ENCODE measurements around the gene MKNK1.

MKNK1 gene

DNA sequence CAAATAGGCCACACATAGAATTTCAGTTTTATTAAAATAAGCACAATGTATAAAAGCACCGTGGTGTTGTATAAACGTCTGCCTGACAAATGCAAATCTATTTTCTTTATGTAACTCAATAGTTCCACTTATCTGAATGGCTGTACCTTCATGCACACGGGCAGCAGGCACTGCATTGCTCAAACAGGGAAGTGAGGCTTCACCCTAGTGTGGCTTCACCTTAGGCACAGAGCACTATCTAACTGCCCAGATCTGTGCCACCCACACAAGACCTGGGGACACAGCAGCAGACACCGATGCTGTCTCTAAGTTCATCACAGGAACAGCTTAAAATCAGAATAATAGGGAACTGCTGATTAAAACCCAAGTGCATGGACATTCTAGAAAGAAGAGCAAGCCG is 46.7 kb downstream of the MKNK1 start:
- DNase-seq: no peak

DNA sequence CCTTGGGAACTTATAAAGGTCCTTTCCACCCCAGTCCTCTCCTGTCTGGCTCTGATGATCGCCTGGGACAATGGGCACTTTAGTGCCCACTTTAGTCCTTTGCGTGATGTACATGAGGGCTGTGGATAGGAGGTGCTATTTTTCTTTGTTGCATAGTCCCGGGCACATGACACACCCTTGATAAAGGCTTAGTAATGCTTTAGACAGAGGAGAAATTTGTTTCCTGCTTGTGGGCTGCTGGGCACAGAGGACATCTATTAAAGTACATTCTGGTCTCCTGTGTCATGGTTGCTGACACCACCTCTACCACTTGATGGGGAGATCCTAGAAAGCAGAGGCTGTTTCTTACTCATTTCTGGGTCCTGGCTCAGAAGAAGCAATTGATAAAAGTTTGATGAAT is 47.2 kb downstream of the MKNK1 start:
- DNase-seq: no peak

DNA sequence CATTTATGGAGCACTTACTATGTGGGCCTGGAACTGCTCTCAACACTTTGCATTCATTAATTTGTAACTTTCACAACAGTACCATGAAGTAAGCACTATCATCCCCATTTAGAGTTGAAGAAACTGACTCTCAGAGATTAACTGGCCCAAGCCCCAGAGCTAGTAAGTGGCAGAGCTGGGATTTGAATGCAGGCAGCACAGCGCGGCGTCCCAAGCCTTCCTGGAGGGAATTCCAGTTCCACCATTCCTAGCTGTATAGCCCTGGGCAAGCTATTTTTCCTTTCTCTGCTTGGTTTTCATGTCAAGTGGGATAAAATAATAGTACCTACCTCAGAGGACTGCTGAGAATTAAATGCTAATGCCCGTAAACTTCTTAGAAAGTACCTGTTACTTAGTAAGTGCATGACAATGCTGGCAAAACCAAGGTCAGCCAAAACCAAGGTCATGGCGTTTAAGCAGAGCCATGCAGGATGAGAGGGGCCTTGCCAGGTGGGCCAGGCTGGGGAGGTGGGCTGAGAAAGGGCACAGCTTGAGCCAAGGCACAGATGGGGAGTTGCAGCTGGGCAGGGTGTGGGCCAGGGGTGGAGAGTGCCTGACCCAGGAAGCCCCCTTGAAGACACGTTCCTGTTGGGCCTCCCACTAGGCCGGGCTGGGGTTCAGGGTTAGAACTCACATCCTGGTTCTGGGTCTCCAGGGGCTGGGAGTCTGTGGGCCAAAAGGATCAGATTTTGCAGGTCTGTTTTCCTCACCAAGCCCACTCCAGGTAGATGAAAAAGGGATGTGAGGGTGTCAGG is 48.0 kb downstream of the MKNK1 start:
- DNase-seq: no peak

DNA sequence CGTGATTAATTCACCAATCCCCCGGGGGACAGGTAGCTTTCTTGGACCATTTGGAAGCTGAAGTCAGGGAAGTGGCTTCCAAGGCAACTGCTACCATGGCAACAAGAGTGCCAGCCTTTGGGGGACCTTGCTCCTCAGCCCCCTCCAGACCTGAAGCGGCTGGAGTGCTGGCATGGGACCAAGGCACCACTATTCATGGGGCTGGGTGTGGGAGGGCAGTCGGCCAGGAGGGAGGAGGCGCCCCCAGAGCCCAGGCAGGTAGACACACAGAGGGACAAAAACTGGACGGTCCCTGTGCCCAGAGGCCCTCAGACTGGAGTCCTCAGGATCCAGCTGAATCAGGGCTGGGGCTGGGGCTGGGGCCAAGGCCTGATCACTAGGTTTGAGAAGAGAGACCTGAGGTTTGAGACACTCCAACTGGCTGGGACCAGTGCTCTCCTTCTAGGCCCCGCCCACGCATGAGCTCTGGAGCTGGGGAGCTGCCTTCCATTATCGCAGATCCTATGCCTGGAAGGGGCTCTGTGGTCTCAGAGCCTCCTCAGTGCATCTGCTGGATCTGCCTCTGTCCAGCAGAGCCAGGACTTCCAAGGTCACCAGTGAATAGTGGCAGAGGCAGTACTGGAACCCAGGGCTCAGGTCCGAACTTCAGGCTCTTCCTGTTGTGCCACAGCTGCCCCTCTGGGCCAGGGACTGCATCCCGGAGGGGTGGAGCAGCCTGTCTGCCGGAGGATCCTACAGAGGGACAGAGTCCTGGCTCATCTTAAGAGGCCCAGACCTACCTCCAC is 49.3 kb downstream of the MKNK1 start:
- DNase-seq: no peak

DNA sequence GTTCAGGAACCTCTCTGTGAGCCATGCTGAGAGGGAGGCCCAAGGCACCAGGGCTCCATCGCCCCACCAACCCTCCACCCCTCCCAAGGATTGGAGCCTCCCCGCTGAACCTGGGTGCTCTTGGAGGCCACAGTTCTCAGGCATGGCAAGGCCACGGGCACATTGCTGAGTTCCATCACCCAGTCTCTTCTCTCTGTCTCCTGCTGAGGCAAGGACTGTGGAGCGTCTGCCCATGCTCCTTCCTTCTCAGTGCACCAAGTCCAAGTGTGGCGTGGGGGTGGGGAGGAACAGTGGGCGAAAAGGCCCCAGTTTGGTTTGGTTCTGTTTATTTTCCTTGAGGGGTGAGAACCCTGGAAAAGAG is 49.9 kb downstream of the MKNK1 start:
- DNase-seq: no peak

DNA sequence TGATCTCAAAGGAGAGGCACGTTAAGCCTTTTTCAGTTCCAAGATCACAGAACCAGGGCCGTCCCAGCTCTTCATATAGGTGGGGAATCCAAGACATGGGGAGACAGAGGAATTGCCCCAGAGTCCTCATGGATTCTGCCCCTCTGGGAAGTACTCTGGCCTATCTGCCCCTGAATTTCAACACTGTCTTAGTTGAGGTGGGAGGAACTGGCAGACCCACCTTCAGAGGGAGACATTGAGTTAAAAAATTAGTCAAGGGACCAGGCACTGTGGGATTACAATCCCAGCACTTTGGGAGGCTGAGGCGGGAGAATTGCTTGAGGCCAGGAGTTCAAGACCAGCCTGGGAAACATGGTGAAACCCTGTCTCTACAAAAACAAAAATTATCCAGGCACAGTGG is 50.6 kb downstream of the MKNK1 start:
- no peak for DNase-seq

DNA sequence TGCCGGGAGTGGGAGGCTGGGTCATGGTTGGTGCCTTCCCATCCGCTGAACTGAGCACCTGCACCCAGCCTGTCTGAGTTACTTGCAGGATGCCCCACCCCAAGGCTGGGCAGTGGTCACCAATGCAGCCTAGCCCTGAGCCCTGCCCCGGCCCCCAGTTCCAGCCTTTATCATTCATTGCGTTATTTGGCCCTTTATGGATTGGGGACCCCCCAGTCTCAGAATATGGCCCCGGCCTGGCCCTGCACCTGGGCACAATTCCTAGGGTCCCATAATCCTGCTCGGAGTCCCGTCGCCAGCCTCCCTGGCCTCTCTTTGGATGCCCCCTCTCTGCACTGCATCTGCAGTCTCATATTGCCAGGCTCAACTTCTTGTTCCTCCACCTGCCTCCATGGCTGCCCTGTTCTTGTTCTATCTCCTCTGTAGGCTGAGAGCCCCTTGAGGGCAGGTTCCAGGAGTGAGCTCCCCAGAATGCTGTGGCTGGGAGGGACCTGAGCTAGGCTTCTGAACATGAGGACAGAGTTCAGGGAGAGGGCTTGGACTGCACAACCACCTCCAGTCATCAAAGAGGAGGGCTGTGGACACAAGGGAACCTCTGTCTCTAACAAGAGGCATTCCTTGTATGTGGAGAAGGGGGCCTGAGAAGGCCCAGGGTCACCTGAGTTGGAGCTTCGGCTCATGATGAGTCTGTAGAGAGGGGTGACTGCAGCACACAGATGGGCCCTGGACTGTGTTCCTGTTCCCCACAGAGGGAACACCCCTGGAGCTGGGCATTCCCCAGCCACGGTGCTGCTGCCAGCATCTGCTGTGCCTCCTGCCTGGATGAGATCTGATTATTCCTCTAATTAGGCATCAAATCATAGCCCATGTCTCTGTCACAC is 51.5 kb downstream of the MKNK1 start:
- DNase-seq: no peak

DNA sequence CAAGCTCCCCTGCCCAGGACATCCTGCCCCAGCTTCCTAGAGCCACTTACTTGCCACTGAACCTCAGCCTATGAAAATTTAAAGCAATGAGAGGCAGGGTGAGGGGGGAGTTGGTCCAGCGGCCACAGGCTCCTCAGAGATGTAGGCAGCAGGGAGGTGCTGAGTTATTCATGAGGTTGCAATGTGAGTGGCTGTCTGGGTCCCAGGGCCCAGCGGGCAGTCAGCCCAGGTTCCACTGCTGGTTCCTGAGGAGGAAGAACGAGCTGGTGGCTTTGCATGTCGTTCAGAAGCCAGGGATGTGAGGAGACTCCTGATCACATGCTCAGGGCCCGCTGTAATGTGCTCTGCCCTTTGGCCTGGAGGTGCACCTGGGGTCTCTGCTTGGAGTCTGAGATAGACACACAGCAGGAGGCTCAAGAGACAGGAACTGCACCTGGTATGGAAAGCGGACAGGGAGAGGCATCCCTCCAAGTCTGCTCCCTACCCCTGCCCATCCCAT is 52.4 kb downstream of the MKNK1 start, which contains the start of gene KNCN:
TSS of gene KNCN (minus strand) at position 51 of the 499 bp plus-strand sequence. CDS start 432 bp downstream, outside the sequence.
- no peak for DNase-seq

DNA sequence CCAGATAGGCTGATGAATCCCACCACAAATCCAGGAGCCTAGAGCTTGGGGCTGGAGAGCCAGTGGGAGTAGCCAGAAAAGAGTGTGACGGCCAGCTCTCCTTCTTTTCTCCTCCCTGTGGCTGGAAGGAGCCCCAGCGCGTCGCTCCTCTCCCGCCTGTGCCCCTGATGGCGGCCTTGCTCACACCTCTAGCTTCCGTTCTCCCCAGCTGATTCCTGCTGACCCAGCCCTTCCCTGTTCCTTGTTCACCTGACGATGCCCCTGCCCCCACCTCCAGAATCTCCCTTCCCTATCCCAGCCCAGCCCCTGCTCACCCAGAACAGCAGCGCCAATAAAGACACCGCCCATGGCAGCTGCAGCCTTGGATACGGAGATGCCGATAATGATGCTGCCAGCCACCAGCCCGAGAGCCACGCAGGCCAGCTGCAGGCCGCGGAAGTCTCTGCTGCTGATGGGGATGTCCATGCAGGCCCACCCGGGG is 53.3 kb downstream of the MKNK1 start:
- no peak for DNase-seq

DNA sequence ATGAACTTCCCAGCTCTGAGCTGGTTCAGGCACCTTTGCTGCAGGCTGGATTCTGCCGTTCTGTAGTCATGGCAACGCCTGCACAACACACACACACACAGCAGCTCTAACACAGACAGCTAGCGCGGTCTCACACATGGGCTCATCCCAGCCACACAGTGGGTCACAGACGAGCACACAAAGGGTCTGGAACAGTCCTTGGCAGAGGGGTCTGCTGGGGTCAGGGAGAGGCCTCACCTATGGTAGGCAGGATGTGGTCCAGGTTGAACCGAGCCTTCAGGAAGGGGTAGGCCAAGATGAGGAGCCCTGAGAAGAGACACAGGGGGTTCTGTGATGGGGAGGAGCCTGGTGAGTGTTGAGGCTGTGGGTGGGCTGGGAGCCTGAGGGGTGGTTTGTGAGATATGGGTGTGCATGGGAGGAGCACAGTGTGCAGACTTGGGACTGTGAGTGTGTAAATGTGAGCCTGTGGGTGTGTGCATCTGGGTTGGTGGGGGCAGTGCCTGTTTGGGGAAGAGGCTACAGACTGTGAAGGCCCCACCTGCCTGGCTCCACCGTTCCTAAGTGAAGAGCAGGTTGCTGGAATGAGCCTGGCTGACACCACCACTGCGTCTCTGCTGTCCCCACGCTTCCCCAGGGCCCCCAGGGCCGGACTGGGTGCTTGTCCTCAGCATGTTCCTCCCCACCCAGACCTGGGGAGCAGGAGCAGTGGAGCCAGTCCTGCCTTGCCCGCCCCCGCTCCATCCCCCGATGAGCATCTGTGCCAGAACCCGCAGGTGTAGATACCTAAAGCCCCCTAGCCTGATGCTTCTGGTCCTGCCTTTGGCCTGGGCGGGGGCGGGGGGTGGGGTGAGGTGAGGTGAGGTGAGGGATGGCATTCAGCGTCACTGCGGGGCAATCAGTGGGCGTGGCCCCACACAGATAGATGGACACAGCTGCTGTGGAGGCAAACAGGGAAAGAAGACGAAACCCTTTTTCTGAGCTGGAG is 54.1 kb downstream of the MKNK1 start:
- DNase-seq: peak; percentile 79

DNA sequence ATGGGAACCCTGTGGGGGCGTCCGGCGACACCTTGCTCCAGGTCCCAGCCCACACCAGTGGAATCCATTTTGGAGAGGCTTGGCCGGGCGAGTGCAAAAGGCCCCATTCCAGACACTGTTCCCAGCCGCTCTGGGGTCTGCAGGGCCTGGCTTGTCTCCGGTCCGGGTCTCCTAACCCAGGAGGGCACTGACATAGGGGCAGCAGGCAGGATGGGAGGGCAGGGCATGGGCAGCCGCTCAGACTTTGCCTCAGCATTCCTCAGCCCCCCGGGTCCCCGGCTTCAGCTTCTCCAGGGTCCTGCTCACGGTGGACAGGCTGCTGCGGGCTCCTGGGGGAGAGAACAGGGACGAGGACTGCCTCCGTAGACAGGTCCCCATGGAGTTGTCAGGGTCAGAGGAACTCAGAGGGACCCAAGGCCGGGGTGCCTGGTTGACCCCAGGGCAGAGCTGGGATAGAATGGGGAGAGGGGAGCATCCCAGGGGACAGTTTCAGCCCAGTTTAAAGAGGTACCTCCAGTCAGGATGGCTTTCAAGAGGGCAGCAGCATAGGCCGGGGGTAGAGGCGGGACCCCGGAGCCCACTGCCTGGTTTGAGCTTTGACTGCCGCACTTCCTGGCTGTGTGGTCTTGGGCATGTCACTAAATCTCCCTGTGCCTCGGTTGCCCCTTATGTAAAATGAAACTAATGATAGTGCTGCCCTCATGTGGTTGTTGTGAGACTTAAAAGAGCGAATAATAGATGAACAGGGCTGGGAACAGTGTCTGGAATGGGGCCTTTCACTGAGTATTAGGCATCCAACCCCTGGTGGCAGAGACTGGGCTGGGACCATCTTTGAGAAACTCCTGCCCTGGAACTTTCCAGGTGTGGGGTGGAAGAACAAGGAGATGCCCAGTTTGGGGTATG is 56.3 kb downstream of the MKNK1 start:
- DNase-seq: peak; percentile 43

DNA sequence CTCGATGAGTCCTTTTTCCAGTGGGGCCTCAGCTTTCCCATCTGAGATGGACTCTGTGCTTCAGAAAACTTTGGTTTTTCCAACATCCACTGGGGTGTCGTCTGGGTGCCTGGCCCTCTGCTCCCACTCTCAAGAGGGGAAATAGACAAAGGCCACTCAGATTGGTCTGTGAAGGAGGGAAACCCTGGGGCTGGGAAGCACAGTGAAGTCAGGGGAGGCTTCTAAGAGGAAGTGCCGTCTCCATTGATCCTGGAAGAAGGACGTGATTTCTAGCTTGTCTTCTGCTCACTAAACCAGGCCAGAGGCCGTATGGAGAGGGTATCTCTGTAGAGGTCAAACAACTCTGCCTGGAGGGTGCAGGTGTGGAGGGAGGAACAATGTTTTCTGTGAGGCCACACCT is 57.9 kb downstream of the MKNK1 start:
- DNase-seq: no peak

DNA sequence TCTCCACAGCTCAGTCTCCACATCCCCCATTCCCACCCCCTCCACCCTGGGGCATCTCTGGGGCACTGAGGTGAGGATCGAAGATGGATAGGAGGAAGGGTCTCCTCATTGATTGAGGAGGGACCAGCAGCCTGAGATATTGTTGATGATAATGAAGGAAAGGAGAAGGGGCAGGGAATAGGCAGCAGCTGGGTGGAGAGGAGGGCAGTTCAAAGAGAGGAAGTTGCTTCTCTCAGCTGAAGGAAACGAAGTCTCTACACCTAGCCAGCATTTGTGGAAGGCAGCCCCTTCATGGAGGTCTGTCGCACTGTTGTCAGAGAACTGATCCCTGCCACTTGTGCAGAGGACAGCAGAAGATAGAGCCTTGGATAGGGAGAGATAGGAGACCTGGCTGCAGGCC is 58.3 kb downstream of the MKNK1 start:
- no peak for DNase-seq

DNA sequence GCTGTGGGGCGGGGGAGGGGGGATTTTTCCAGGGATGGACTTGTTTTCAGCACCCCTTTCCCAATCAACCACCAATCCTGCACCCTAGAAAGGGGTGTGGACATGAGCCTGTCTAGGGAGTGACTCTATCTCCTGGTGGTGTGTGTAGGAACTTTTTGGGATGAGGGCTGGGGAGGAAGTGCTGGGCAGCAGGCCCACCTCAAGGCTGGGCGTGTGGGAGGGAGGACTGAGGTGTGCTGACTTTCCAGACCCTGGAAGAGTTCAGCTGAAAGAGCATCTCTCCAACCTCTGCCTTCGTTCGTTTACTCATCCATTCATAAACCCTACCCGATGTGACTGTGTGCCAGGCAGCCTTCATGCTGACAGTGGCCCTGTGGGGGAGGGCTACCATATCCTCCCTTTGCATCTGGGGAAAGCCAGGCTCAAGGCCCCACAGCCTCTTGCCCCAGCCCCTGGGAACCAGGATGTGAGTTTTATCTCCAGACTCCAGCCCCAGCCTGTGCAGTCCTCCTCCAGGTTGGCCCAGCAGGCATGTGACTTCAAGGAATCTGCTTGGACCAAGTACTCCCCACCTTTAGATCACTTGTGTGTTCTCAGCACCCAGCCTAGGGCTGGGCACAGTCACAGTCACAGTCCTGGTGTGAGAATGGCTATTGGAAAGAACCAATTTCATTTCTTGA is 59.4 kb downstream of the MKNK1 start:
- no peak for DNase-seq

DNA sequence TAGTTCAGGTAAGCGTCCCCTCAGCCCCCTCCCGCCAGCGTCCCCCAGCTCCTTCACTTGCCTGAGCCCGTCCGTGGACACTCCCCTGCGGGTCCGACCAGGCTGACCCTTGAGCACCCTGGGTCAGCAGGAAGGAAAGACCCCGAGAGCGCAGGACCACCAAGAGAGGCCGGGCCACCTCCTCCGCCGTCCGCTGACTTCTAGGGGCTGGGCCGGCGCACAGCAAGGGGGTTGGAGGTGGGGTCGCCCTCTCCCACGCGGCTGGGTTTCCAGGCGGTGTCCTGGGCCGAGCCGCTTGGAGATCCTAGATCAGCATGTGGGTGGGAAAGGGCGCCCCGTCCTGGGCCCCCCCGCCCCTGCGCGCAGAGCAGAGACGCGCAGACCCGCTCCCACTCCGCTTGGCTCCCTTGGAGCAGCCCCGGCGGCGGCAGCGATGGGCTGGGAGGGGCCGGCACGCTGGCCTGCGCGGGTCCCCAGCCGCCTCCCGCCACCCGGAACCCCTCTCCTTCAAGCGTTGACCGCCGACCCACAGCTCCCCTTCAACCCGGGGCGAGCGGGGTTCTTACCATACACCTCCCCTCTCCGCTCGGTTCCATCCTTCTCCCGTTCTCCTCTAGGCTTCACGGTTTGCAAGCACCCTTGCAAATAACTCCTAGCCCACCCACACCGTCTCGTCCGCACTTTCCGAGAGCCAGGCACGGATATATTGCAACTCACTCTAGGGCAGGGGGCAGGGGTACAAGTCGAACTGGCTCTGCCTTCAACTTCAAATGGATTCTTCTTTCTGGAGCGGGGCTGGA is 60.1 kb downstream of the MKNK1 start:
- no peak for DNase-seq

DNA sequence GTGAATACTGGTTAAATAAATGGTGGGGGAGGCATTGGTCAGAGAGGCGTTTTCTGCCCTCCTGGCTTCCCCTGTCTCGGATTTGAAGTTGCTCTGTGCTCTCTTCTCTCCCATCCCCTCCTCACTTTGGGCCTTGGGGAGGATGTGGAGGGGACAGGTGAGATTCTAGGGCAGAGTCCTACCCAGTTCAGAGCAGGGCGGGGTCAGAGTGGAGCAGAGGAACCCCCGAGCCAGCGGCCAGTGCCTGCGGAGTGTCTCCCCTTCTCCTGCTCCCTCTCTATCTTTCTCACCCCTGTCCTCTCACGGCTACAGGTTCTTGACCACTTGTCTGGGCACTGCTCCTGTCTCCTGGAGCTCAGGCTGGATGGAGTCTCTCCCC is 60.7 kb downstream of the MKNK1 start:
- no peak for DNase-seq

DNA sequence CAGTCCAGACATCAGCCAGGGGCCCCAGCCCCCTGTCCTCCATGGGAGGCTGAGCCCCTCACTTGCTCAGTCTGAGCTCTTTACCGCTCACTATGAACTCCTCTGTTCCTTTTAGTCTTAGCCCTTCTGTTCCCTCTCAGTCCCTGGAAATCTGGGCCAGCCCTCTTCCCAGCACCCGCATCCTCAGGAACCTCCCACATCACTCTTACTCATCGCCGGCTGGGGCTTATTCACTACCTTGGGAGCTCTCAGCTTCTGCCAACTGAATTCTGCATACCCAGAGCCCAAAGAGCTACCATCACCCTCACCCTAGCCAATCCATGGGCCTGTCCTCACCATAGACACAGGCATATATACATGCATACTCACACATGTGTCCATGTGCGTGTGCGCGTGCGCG is 64.1 kb downstream of the MKNK1 start:
- DNase-seq: no peak

DNA sequence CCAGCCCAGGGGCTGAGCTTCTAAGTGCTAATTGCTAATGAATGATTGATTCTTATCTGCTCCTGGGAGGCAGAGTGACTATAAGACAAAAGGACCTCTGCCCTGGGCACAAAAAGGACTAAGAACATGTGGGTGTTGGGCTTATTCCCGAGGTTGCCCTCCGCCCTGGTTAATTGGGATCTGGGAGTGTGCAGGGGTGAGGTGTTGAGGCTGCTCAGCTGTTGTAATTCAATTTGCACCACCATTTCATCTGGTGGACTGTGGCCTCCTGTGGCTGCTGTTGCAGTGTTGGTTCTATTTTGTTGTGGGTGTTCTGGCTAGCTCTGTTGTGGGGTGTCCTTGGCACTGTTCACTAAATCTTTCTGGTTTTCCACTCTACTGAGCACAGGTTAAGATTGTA is 65.9 kb downstream of the MKNK1 start:
- no peak for DNase-seq

DNA sequence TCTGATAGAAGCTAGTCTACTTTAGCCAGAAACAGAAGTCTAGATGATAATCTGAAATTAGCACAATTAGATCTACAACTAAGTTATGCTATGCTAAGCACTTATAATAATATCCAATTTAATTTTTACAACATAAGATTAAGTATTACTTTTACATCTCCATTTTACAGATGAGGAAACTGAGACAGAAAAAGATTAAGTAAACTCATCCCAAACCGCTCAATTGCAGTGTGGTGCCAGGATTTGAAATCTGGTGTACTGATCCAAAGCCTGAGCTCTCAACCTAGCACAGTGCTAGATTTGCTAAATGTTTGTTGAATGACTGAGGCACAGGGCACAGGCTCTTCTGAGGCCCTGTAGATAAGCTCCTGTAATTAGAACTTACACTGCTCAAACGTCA is 66.4 kb downstream of the MKNK1 start:
- DNase-seq: no peak

Data from CD4-positive, alpha-beta T cell treated with Interleukin-4 for 4 hours (primary cell).